ENCODE measurements around the gene FARP1. TPM values are rescaled to one million over a fixed set of nuclear protein-coding genes. Genes with fewer than 3 reads are reported as not detected.
A peak's percentile ranks its signal among the peaks of the same experiment; 100 is the strongest.

The FARP1 gene
- total and polyA plus RNA-seq, 2 of the 13 experiments (the other 11 are each of a cell fraction or from before 2014, with no cell fraction given), result 70.6 to 126 TPM

- TF ChIP-seq PBX2 (CRISPR knock-in tag; IDR thresholded peaks at IDR 0.05) (no peak), MXD4 (CRISPR knock-in tag; IDR thresholded peaks at IDR 0.05) (peak; percentile 83), ZIK1 (CRISPR knock-in tag; IDR thresholded peaks at IDR 0.05; ENCODE audit: borderline replicate concordance, low read depth) (no peak; the same call in 1 of the 2 replicates), ZFP37 (CRISPR knock-in tag; IDR thresholded peaks at IDR 0.05; ENCODE audit: borderline replicate concordance) (no peak), NFKB2 (CRISPR knock-in tag; IDR thresholded peaks at IDR 0.05; ENCODE audit: borderline replicate concordance) (no peak), ATRX (CRISPR knock-in tag; IDR thresholded peaks at IDR 0.05; ENCODE audit: borderline replicate concordance) (no peak), ZBTB1 (CRISPR knock-in tag; IDR thresholded peaks at IDR 0.05; ENCODE audit: borderline replicate concordance) (no peak), RBFOX2 (IDR thresholded peaks at IDR 0.05; ENCODE audit: low read depth, low read length) (no peak), XBP1 (CRISPR knock-in tag; IDR thresholded peaks at IDR 0.05) (peak; percentile 66; the same call in 1 of the 2 replicates), ZNF18 (CRISPR knock-in tag; IDR thresholded peaks at IDR 0.05; ENCODE audit: insufficient replicate concordance) (no peak), ZNF10 (CRISPR knock-in tag; IDR thresholded peaks at IDR 0.05; ENCODE audit: borderline replicate concordance, low read depth) (no peak), FOXO1 (CRISPR knock-in tag; IDR thresholded peaks at IDR 0.05) (peak; percentile 43; the same call in 1 of the 2 replicates), E2F5 (CRISPR knock-in tag; conservative IDR thresholded peaks at IDR 0.05) (no peak), HHEX (CRISPR knock-in tag; IDR thresholded peaks at IDR 0.05) (no peak), POLR2A (IDR thresholded peaks at IDR 0.05; ENCODE audit: insufficient read depth in 1 of 2, low read depth in 2 of 2, low read length in 2 of 2) (no peak), HOXA9 (CRISPR knock-in tag; IDR thresholded peaks at IDR 0.05; ENCODE audit: borderline replicate concordance) (no peak), ZNF816 (CRISPR knock-in tag; IDR thresholded peaks at IDR 0.05; ENCODE audit: borderline replicate concordance) (no peak), ZBTB34 (CRISPR knock-in tag; IDR thresholded peaks at IDR 0.05) (0 out of 2 replicates have a peak, but pooled peaks have one; percentile 20), SP2 (CRISPR knock-in tag; IDR thresholded peaks at IDR 0.05) (no peak), AHR (CRISPR knock-in tag; IDR thresholded peaks at IDR 0.05) (no peak), POLR2AphosphoS2 (IDR thresholded peaks at IDR 0.05; ENCODE audit: low read depth, low read length) (no peak)
- TF ChIP-seq, protein P1, sequence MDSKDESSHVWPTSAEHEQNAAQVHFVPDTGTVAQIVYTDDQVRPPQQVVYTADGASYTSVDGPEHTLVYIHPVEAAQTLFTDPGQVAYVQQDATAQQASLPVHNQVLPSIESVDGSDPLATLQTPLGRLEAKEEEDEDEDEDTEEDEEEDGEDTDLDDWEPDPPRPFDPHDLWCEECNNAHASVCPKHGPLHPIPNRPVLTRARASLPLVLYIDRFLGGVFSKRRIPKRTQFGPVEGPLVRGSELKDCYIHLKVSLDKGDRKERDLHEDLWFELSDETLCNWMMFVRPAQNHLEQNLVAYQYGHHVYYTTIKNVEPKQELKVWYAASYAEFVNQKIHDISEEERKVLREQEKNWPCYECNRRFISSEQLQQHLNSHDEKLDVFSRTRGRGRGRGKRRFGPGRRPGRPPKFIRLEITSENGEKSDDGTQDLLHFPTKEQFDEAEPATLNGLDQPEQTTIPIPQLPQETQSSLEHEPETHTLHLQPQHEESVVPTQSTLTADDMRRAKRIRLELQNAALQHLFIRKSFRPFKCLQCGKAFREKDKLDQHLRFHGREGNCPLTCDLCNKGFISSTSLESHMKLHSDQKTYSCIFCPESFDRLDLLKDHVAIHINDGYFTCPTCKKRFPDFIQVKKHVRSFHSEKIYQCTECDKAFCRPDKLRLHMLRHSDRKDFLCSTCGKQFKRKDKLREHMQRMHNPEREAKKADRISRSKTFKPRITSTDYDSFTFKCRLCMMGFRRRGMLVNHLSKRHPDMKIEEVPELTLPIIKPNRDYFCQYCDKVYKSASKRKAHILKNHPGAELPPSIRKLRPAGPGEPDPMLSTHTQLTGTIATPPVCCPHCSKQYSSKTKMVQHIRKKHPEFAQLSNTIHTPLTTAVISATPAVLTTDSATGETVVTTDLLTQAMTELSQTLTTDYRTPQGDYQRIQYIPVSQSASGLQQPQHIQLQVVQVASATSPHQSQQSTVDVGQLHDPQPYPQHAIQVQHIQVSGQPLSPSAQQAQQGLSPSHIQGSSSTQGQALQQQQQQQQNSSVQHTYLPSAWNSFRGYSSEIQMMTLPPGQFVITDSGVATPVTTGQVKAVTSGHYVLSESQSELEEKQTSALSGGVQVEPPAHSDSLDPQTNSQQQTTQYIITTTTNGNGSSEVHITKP (CRISPR knock-in tag; IDR thresholded peaks at IDR 0.05; ENCODE audit: low read depth), result no peak
These were observed 158.2 kb downstream of the FARP1 start (continued) for GRCh38 chr13:98300956-98301641.

Measured in HepG2 (cell line).